C1 segment of cervical spinal cord (tissue), 14 donors: ENCODE data around the gene EXD3.

ENCODE experiments used
- DNase-seq, 14 donors: peaks; one replicate each; lab custom pipeline; 2025; lab: John Stamatoyannopoulos, UW

EXD3 gene

GRCh38 chr9:137432687-137433348 lies 9.9 kb upstream of the EXD3 start:
- no peak for DNase-seq

GRCh38 chr9:137431416-137431931 lies 8.5 kb upstream of the EXD3 start:
- DNase-seq, result no peak

GRCh38 chr9:137430723-137431415 lies 7.9 kb upstream of the EXD3 start:
- DNase-seq, result no peak

- DNase-seq, result no peak
Observed at GRCh38 chr9:137429974-137430722, 7.2 kb upstream of the EXD3 start.

GRCh38 chr9:137429546-137429890 lies 6.6 kb upstream of the EXD3 start:
- no peak for DNase-seq

- DNase-seq, result no peak
Observed at GRCh38 chr9:137428841-137429545, 6.0 kb upstream of the EXD3 start.

- DNase-seq, result no peak
Observed at GRCh38 chr9:137428311-137428630, 5.3 kb upstream of the EXD3 start.

GRCh38 chr9:137427454-137428310 lies 4.7 kb upstream of the EXD3 start:
- DNase-seq, result no peak

- no peak for DNase-seq
Observed at GRCh38 chr9:137426018-137426681, 3.2 kb upstream of the EXD3 start.

- no peak for DNase-seq
Observed at GRCh38 chr9:137423514-137424291, 741 bp upstream of the EXD3 start.

- no peak for DNase-seq
Observed at GRCh38 chr9:137421838-137422603, 941 bp downstream of the EXD3 start.

- peak in 2 of 14 donors; percentile 17 to 44 for DNase-seq
Observed at GRCh38 chr9:137417161-137418021, 5.6 kb downstream of the EXD3 start.

- DNase-seq, result no peak
Observed at GRCh38 chr9:137416563-137417151, 6.3 kb downstream of the EXD3 start.

GRCh38 chr9:137416006-137416562 lies 6.9 kb downstream of the EXD3 start:
- no peak for DNase-seq

GRCh38 chr9:137415451-137415850 lies 7.5 kb downstream of the EXD3 start:
- DNase-seq, result no peak

- no peak for DNase-seq
Observed at GRCh38 chr9:137412431-137412830, 10.5 kb downstream of the EXD3 start.
